Erythroblast (primary cell): Measurements from ENCODE around the gene MAPK7.

Source experiments
- GATA1 ChIP-seq: IDR thresholded peaks from 2 replicates; pipeline ENCODE4 v1.6.1; 2011; ENCODE audit warnings: low read depth, mild to moderate bottlenecking, control low read depth, low read length, moderate library complexity
- POLR2A ChIP-seq: IDR thresholded peaks from 2 replicates; pipeline ENCODE4 v1.6.1; 2011; ENCODE audit warnings: mild to moderate bottlenecking, low read length

- TF ChIP-seq POLR2A (no peak), GATA1 (no peak)
These were observed 30.1 kb upstream of the MAPK7 start for GRCh38 chr17:19348081-19348650.
